IMR-90 (cell line): ENCODE measurements around the gene ATF7IP. TPM values are rescaled to one million over a fixed set of nuclear protein-coding genes. Genes with fewer than 3 reads are reported as not detected.

ENCODE experiments used
- ATAC-seq: fragments of 200-7000 bp; cut with Tn5 transposase; 2 replicates; pipeline ENCODE4 v1.9.1; 2020; ENCODE audit warnings: low read depth, mild to moderate bottlenecking, moderate library complexity
- BruUV-seq: library from RNA; stranded (reverse); fragments of 400-500 nt; replicated peaks from 2 replicates; lab custom pipeline; 2021; lab: Mats Ljungman, UMichigan
- CTCF ChIA-PET: fragments of 300-600 bp; formaldehyde crosslinking; extraction: SDS; loops from one replicate; lab custom pipeline; 2021; ENCODE audit warnings: antibody characterized with exemption; lab: Yijun Ruan, JAX
- POLR2A ChIA-PET: fragments of 300-600 bp; sonication (Branson Sonifier 250); formaldehyde crosslinking; loops from one replicate; lab custom pipeline; 2022; ENCODE audit warnings: antibody characterized with exemption; ENCODE audit not compliant: unreplicated experiment; lab: Charles Lee
- DNase-seq: peaks from one replicate; pipeline ENCODE4 v3.0.0; 2013
- H2AFZ ChIP-seq: replicated peaks from 2 replicates; pipeline ENCODE3; 2013; ENCODE audit warnings: low read length, mild to moderate bottlenecking; ENCODE audit not compliant: poor library complexity
- H2AK5ac ChIP-seq: 2 replicates; pipeline ENCODE4 v1.6.1; 2013; ENCODE audit warnings: low read depth, low read length, inconsistent platforms
- H2AK9ac ChIP-seq: replicated peaks from 2 replicates; pipeline ENCODE3; 2013; ENCODE audit warnings: mild to moderate bottlenecking, low read depth, low read length, moderate library complexity; ENCODE audit not compliant: poor library complexity
- H2BK120ac ChIP-seq: 2 replicates; pipeline ENCODE4 v1.6.1; 2013; ENCODE audit warnings: low read depth, low read length, inconsistent platforms
- H2BK15ac ChIP-seq: 3 replicates; pipeline ENCODE4 v1.6.1; 2013; ENCODE audit warnings: low read depth, low read length, inconsistent platforms
- H2BK20ac ChIP-seq: 2 replicates; pipeline ENCODE4 v1.6.1; 2013; ENCODE audit warnings: low read depth, mild to moderate bottlenecking, inconsistent platforms, low read length, moderate library complexity
- H2BK5ac ChIP-seq: 2 replicates; pipeline ENCODE4 v1.6.1; 2013; ENCODE audit warnings: mild to moderate bottlenecking, low read depth, low read length, inconsistent platforms; ENCODE audit not compliant: poor library complexity, severe bottlenecking
- H3K14ac ChIP-seq: replicated peaks from 2 replicates; pipeline ENCODE4 v1.6.1; 2013; ENCODE audit warnings: low read depth, low read length, inconsistent platforms
- H3K18ac ChIP-seq: 2 replicates; pipeline ENCODE4 v1.6.1; 2013; ENCODE audit warnings: low read depth, low read length, control low read depth
- H3K23ac ChIP-seq: 2 replicates; pipeline ENCODE4 v1.6.1; 2013; ENCODE audit warnings: low read depth, low read length, inconsistent platforms
- H3K27ac ChIP-seq: 2 replicates; pipeline ENCODE4 v1.5.1; 2013; ENCODE audit warnings: mild to moderate bottlenecking, control low read depth, low read length; ENCODE audit not compliant: insufficient read depth
- H3K27me3 ChIP-seq: 2 replicates; pipeline ENCODE4 v1.6.1; 2013; ENCODE audit warnings: low read length; ENCODE audit not compliant: control insufficient read depth, insufficient read depth
- H3K36me3 ChIP-seq: 2 replicates; pipeline ENCODE4 v1.6.1; 2013; ENCODE audit warnings: low read length, mixed read lengths; ENCODE audit not compliant: control insufficient read depth, insufficient read depth
- H3K4ac ChIP-seq: 2 replicates; pipeline ENCODE4 v1.6.1; 2013; ENCODE audit warnings: low read depth, low read length, inconsistent platforms
- H3K4me1 ChIP-seq: 2 replicates; pipeline ENCODE4 v1.6.1; 2013; ENCODE audit warnings: low read length, mixed read lengths; ENCODE audit not compliant: control insufficient read depth, insufficient read depth
- H3K4me2 ChIP-seq: 2 replicates; pipeline ENCODE4 v1.6.1; 2013; ENCODE audit warnings: low read depth, mild to moderate bottlenecking, control low read depth, low read length, moderate library complexity
- H3K4me3 ChIP-seq: 2 replicates; pipeline ENCODE4 v1.5.1; 2013; ENCODE audit warnings: low read depth, mild to moderate bottlenecking, control low read depth, low read length, moderate library complexity; ENCODE audit not compliant: insufficient read depth
- H3K56ac ChIP-seq: 2 replicates; pipeline ENCODE4 v1.6.1; 2013; ENCODE audit warnings: low read length, inconsistent platforms; ENCODE audit not compliant: insufficient read depth; ENCODE audit errors: extremely low read depth
- H3K79me1 ChIP-seq, 2 experiments: 2 replicates each; pipeline ENCODE4 v1.6.1; 2013; ENCODE audit warnings: low read length in 2 of 2, inconsistent platforms in 1 of 2, low read depth in 1 of 2
- H3K9ac ChIP-seq: 2 replicates; pipeline ENCODE4 v1.6.1; 2013; ENCODE audit warnings: low read depth, low read length, control low read depth
- H3K9me1 ChIP-seq: 2 replicates; pipeline ENCODE4 v1.6.1; 2013; ENCODE audit warnings: low read length, inconsistent platforms; ENCODE audit not compliant: insufficient read depth
- H3K9me3 ChIP-seq: 2 replicates; pipeline ENCODE4 v1.6.1; 2013; ENCODE audit warnings: low read length; ENCODE audit not compliant: control insufficient read depth, insufficient read depth
- H4K20me1 ChIP-seq: 2 replicates; pipeline ENCODE4 v1.6.1; 2013; ENCODE audit warnings: low read length, inconsistent platforms; ENCODE audit not compliant: insufficient read depth
- H4K5ac ChIP-seq: 2 replicates; pipeline ENCODE4 v1.6.1; 2013; ENCODE audit warnings: mild to moderate bottlenecking, low read depth, low read length, control low read depth
- H4K8ac ChIP-seq, 2 experiments: 2 replicates each; pipeline ENCODE4 v1.6.1; 2013; ENCODE audit warnings: low read depth in 2 of 2, low read length in 2 of 2, control low read depth in 1 of 2, inconsistent platforms in 1 of 2
- H4K91ac ChIP-seq: 2 replicates; pipeline ENCODE4 v1.6.1; 2013; ENCODE audit warnings: low read depth, low read length, inconsistent platforms; ENCODE audit not compliant: insufficient read depth
- BHLHE40 ChIP-seq: fragments of 150-350 bp; IDR thresholded peaks from 2 replicates; pipeline ENCODE4 v1.6.1; 2016; ENCODE audit warnings: mild to moderate bottlenecking, low read depth, low read length
- CEBPB ChIP-seq: IDR thresholded peaks from 2 replicates; pipeline ENCODE4 v1.6.1; 2012; ENCODE audit warnings: low read depth, low read length, improper control_type of control experiment
- CHD1 ChIP-seq: IDR thresholded peaks from 2 replicates; pipeline ENCODE4 v1.6.1; 2012; ENCODE audit warnings: low read depth, low read length, improper control_type of control experiment
- CTCF ChIP-seq: conservative IDR thresholded peaks from 2 replicates; pipeline ENCODE4 v1.5.1; 2012; ENCODE audit warnings: mild to moderate bottlenecking, low read depth, low read length, improper control_type of control experiment
- ELK1 ChIP-seq: fragments of 150-350 bp; IDR thresholded peaks from 2 replicates; pipeline ENCODE4 v1.6.1; 2016; ENCODE audit warnings: low read depth, mild to moderate bottlenecking, low read length, moderate library complexity, borderline replicate concordance
- FOS ChIP-seq: fragments of 150-350 bp; IDR thresholded peaks from 2 replicates; pipeline ENCODE4 v1.6.1; 2016; ENCODE audit warnings: low read depth, low read length
- MAFK ChIP-seq: IDR thresholded peaks from 2 replicates; pipeline ENCODE4 v1.6.1; 2012; ENCODE audit warnings: low read depth, low read length, improper control_type of control experiment
- MAZ ChIP-seq: IDR thresholded peaks from 2 replicates; pipeline ENCODE4 v1.6.1; 2012; ENCODE audit warnings: low read depth, mild to moderate bottlenecking, low read length, improper control_type of control experiment, moderate library complexity, borderline replicate concordance
- MXI1 ChIP-seq: IDR thresholded peaks from 2 replicates; pipeline ENCODE4 v1.6.1; 2012; ENCODE audit warnings: low read depth, mild to moderate bottlenecking, low read length, moderate library complexity, borderline replicate concordance
- NFE2L2 ChIP-seq: fragments of 150-350 bp; IDR thresholded peaks from 2 replicates; pipeline ENCODE4 v1.6.1; 2016; ENCODE audit warnings: low read depth, mild to moderate bottlenecking, low read length
- POLR2A ChIP-seq: IDR thresholded peaks from 2 replicates; pipeline ENCODE4 v1.6.1; 2012; ENCODE audit warnings: mild to moderate bottlenecking, low read depth, low read length
- RAD21 ChIP-seq: IDR thresholded peaks from 2 replicates; pipeline ENCODE4 v1.6.1; 2012; ENCODE audit warnings: low read length, improper control_type of control experiment
- RCOR1 ChIP-seq: IDR thresholded peaks from 2 replicates; pipeline ENCODE4 v1.6.1; 2012; ENCODE audit warnings: mild to moderate bottlenecking, low read length, improper control_type of control experiment; ENCODE audit not compliant: insufficient replicate concordance
- RFX5 ChIP-seq: IDR thresholded peaks from 2 replicates; pipeline ENCODE4 v1.8.0; 2012; ENCODE audit warnings: low read depth, mild to moderate bottlenecking, low read length, moderate library complexity
- SMC3 ChIP-seq: fragments of 150-350 bp; IDR thresholded peaks from 2 replicates; pipeline ENCODE4 v1.6.1; 2016; ENCODE audit warnings: low read depth, mild to moderate bottlenecking, antibody characterized with exemption, low read length, moderate library complexity
- USF2 ChIP-seq: fragments of 150-350 bp; IDR thresholded peaks from 2 replicates; pipeline ENCODE4 v1.6.1; 2017; ENCODE audit warnings: mild to moderate bottlenecking, antibody characterized with exemption, low read length, low read depth
- WGBS, 2 experiments: methylation state at CpG; one replicate each; pipeline versions ENCODE4 v1.1.5 to v1.1.7; 2013; ENCODE audit warnings: missing lambda C conversion rate in 2 of 2; ENCODE audit not compliant: insufficient read length in 1 of 2; ENCODE audit errors: extremely low coverage in 2 of 2; 5-methylcytosine and 5-hydroxymethylcytosine counted together
- dilution Hi-C: fragments of 300-500 bp; cut with HindIII; formaldehyde crosslinking; loops from one replicate; pipeline ENCODE4 v1.14.3; 2018; ENCODE audit warnings: low sequenced_read_pairs; ENCODE audit not compliant: unreplicated experiment
- in situ Hi-C: fragments of 300-500 bp; cut with MboI; formaldehyde crosslinking; loops from 3 replicates; pipeline ENCODE4 v1.14.3; 2019; ENCODE audit warnings: low sequenced_read_pairs, inconsistent platforms, mixed read lengths
- intact Hi-C: fragments of 100-400 bp; cut with micrococcal nuclease; formaldehyde crosslinking; loops from 2 replicates; pipeline ENCODE4 v1.10.0; 2022
- polyA plus RNA-seq, 3 experiments: library from polyadenylated mRNA; depleted of rRNA; stranded (reverse); fragments of >200 nt; gene quantifications; 2 replicates each; pipeline ENCODE4 v1.2.3, GENCODE V29; 2012; ENCODE audit warnings: low replicate concordance in 1 of 3
- total RNA-seq: library from RNA; depleted of rRNA; stranded (reverse); fragments of >200 nt; gene quantifications from 2 replicates; pipeline ENCODE4 v1.2.3, GENCODE V29; 2012

The ATF7IP gene
- total and polyA plus RNA-seq, 2 of the 4 experiments (the other 2 are of a cell fraction): 9.4 to 22.8 TPM

GRCh38 chr12:14482886-14483285, 117.4 kb downstream of the ATF7IP start:
- Histone ChIP-seq H2BK5ac (no peak overlapping the region), H3K4me2 (no peak overlapping the region), H3K56ac (no peak overlapping the region), H2BK15ac (no peak overlapping the region), H2BK120ac (no peak overlapping the region), H4K91ac (no peak overlapping the region), H3K27me3 (no peaks in the 10 kb centered on the region), H3K9ac (no peak overlapping the region), H3K18ac (no peak overlapping the region), H3K4me3 (no peak overlapping the region), H2BK20ac (no peak overlapping the region), H3K23ac (no peak overlapping the region), H2AK5ac (no peak overlapping the region), H3K14ac (no peak overlapping the region), H4K8ac (no peak overlapping the region), H3K36me3 (peaks cover 37% of the 10 kb centered on the region), H4K5ac (no peak overlapping the region), H2AK9ac (no peak overlapping the region), H3K9me1 (no peaks in the 10 kb centered on the region), H2AFZ (no peak overlapping the region), H3K79me1 (peaks cover 0 to 3% of the 10 kb centered on the region in 2 experiments; a peak in 2 of 4 replicates), H4K20me1 (no peaks in the 10 kb centered on the region), H3K9me3 (no peaks in the 10 kb centered on the region), H3K27ac (no peak overlapping the region), H3K4ac (no peak overlapping the region), H3K4me1 (no peaks in the 10 kb centered on the region)
- intact Hi-C loops (no loop called here), dilution Hi-C loops (no loop called here), in situ Hi-C loops (no loop called here)
- TF ChIP-seq MAZ (no peak), RCOR1 (no peak), CHD1 (no peak), CEBPB (no peak), ELK1 (no peak), SMC3 (no peak), USF2 (no peak), POLR2A (no peak), MXI1 (no peak), CTCF (no peak), BHLHE40 (no peak), MAFK (no peak), RAD21 (no peak), RFX5 (no peak), FOS (no peak), NFE2L2 (no peak)
- DNase-seq: no peak
- POLR2A ChIA-PET: no interaction called here
- WGBS, 2 experiments: no CpG with 5 or more reads among the region's 2 CpGs
- ATAC-seq: no peak
- no TSS peak for BruUV-seq
- CTCF ChIA-PET: no interaction called here
